Measurements from ENCODE around the gene KRT17. TPM values are rescaled to one million over a fixed set of nuclear protein-coding genes. Genes with fewer than 3 reads are reported as not detected.

The KRT17 gene
- total and polyA plus RNA-seq, 9 of the 15 experiments (the other 6 are each of a cell fraction or from before 2014, with no cell fraction given) = 0.23 to 0.25 TPM; not detected in 7

DNA sequence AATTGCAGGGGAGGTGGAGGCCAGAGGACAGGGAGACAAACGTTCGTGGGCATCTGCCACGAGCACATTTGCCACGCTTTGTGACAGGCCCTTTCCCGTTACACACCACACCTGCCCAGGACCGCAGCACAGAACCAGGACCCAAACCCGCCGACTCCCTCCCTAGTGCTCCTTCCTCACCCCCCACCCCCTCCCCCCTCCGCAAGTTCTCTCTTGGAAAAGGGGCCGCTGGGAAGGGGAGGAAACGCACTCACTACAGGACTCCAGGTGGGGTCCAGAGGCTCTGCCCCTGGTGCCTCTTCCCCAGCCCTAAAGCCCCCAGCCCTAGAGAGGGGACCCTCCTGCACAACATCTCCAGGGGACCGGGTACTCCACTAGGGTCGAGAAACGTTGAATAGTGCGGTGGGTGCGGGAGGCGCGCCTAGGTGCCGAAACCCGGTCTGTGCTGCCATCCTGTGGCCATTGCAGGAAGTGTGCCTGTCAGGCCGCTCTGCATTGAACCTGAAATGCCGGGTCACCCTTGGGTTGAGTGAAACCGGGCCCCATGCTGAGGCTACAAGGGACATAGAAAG is 42.4 kb upstream of the KRT17 start (continued):
- TF ChIP-seq, protein P1, sequence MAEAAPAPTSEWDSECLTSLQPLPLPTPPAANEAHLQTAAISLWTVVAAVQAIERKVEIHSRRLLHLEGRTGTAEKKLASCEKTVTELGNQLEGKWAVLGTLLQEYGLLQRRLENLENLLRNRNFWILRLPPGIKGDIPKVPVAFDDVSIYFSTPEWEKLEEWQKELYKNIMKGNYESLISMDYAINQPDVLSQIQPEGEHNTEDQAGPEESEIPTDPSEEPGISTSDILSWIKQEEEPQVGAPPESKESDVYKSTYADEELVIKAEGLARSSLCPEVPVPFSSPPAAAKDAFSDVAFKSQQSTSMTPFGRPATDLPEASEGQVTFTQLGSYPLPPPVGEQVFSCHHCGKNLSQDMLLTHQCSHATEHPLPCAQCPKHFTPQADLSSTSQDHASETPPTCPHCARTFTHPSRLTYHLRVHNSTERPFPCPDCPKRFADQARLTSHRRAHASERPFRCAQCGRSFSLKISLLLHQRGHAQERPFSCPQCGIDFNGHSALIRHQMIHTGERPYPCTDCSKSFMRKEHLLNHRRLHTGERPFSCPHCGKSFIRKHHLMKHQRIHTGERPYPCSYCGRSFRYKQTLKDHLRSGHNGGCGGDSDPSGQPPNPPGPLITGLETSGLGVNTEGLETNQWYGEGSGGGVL (CRISPR knock-in tag; IDR thresholded peaks at IDR 0.05) = no peak
- no peak for TF ChIP-seq U2AF1 (optimal IDR thresholded peaks at IDR 0.05; ENCODE audit: low read depth, low read length)
- TF ChIP-seq MECOM (CRISPR knock-in tag; IDR thresholded peaks at IDR 0.05) = no peak
- TF ChIP-seq RBM17 (IDR thresholded peaks at IDR 0.05; ENCODE audit: borderline replicate concordance, low read depth, low read length) = no peak
- TF ChIP-seq KAT7 (CRISPR knock-in tag; IDR thresholded peaks at IDR 0.05; ENCODE audit: borderline replicate concordance) = no peak
- peak; percentile 70 for TF ChIP-seq TAF1 (IDR thresholded peaks at IDR 0.05; ENCODE audit: control insufficient read depth, extremely low read depth, insufficient read depth, low read length, severe bottlenecking)
- peak; percentile 68 for TF ChIP-seq ZNF444 (CRISPR knock-in tag; IDR thresholded peaks at IDR 0.05)
- no peak for TF ChIP-seq POU5F1 (IDR thresholded peaks at IDR 0.05; ENCODE audit: borderline replicate concordance, low read depth, low read length, partially characterized antibody)
- no peak; the same call in 1 of the 2 replicates for TF ChIP-seq ZNF395 (CRISPR knock-in tag; IDR thresholded peaks at IDR 0.05)
- no peak for TF ChIP-seq NFE2L1 (tag; IDR thresholded peaks at IDR 0.05; ENCODE audit: borderline replicate concordance, low read depth)
- no peak for TF ChIP-seq NELFE (IDR thresholded peaks at IDR 0.05; ENCODE audit: insufficient read depth, insufficient read length)
- TF ChIP-seq ZNF239 (CRISPR knock-in tag; IDR thresholded peaks at IDR 0.05) = no peak
- peak; percentile 80 to 82 for TF ChIP-seq RAD21 (CRISPR knock-in tag; conservative IDR thresholded peaks at IDR 0.05 in 1 of 2, IDR thresholded peaks at IDR 0.05 in 1 of 2)
- TF ChIP-seq TBL1XR1 (IDR thresholded peaks at IDR 0.05; ENCODE audit: low read length in 2 of 2) = peak in 1 of 2 experiments; percentile 17; a peak in 1 of 4 replicates
- no peak for TF ChIP-seq HDAC6 (IDR thresholded peaks at IDR 0.05; ENCODE audit: low read depth, low read length)
- TF ChIP-seq NEUROD1 (IDR thresholded peaks at IDR 0.05; ENCODE audit: borderline replicate concordance, low read depth, low read length, partially characterized antibody) = no peak
- TF ChIP-seq NFIX (CRISPR knock-in tag; IDR thresholded peaks at IDR 0.05; ENCODE audit: low read depth) = no peak
- TF ChIP-seq POLR2H (tag; IDR thresholded peaks at IDR 0.05; ENCODE audit: low read depth) = no peak
- no peak for TF ChIP-seq MCM7 (IDR thresholded peaks at IDR 0.05)
- TF ChIP-seq ELF4 (CRISPR knock-in tag; IDR thresholded peaks at IDR 0.05) = no peak
- no peak for TF ChIP-seq ZNF699 (CRISPR knock-in tag; IDR thresholded peaks at IDR 0.05; ENCODE audit: insufficient replicate concordance)
- TF ChIP-seq ATF2 (CRISPR knock-in tag; IDR thresholded peaks at IDR 0.05) = no peak
- peak; percentile 31; the same call in 1 of the 2 replicates for TF ChIP-seq NR2C1 (IDR thresholded peaks at IDR 0.05)
- TF ChIP-seq NR2C1 (tag; IDR thresholded peaks at IDR 0.05) = 0 out of 2 replicates have a peak, but pooled peaks have one; percentile 14
- TF ChIP-seq MAFK (IDR thresholded peaks at IDR 0.05; ENCODE audit: low read length) = no peak
